ENCODE data around the gene GTSF1L.

Gene GTSF1L

DNA sequence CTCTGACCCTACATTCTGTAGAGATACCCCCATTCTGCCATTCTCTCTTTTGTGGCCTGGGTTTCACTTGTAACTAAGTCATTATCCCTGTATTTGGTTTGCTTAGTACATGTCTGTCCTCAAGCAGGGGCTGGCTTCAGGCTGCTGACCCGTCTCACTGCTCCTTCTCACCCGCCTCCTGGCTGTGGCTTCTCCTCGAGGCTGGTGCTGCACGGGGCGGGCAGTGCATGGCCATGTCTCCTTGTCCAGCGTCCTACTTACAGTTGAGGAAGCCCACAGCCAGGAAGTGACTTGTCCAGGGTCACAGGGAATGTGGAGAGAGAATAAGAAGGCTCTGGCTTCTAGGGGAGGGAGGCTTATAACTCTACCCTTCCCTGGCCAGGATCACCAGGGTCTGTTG lies 11.3 kb downstream of the GTSF1L start:
- FAIRE-seq, result no peak

- no peak for FAIRE-seq
These were observed 11.8 kb downstream of the GTSF1L start for GRCh38 chr20:43715044-43715443.

- FAIRE-seq, result no peak
These were observed 15.6 kb downstream of the GTSF1L start for GRCh38 chr20:43711098-43711654.

DNA sequence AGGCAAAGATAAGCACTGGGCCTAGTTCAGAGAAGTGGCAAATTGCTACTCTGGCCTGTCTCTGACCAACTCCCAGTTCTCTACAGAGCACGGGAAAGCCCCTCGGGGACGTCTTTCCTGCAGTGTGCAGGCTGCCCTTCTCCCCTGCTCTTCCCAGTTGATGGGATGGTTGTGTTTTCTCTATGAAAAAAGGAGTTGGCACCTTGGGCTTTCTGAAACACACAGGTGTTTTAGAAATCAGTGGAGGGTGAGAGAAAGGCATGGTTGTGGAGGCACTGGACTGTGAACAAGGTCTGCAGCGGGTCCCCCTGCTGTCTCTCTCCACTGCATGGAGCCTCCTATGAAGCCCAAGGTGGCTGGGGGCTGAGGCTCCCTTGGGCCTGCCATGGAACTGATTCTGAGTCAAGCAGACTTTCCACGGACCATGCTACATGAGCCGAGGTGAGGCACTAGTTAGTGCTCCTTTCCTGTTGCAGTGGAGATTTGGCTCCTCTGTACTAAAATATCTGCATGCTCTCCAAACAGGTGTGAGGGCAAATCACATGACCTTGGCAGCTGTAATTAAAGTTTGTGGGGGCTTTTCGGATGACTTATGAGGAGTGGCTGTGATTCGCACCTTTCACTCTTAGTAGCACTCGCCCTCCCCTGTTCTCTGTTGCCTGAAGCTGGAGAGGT lies 16.3 kb downstream of the GTSF1L start:
- no peak for FAIRE-seq

GRCh38 chr20:43702502-43702901 lies 24.3 kb downstream of the GTSF1L start:
- no peak for FAIRE-seq

DNA sequence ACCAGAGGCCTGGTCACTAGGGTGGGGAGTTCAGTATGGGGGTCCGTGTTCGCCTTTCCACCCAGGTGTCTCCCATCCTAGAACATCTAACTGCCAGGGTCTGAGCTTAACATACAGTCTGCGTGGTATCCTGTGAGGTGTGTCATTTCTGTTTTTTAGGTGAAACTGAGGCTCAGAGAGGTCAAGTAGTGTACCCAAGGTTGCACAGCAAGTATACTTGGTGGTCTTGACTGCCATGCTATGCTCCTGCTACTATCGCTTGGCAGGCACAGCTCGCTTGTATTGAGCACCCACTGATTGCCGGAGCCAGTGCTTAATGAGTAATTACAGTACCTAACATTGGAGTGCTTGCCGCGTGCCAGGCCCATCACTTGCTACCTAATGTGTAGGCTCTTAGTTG lies 26.2 kb downstream of the GTSF1L start:
- FAIRE-seq, result no peak

- no peak for FAIRE-seq
These were observed 26.7 kb downstream of the GTSF1L start for GRCh38 chr20:43699941-43700565.

- no peak for FAIRE-seq
These were observed 31.2 kb downstream of the GTSF1L start for GRCh38 chr20:43695571-43695970.

DNA sequence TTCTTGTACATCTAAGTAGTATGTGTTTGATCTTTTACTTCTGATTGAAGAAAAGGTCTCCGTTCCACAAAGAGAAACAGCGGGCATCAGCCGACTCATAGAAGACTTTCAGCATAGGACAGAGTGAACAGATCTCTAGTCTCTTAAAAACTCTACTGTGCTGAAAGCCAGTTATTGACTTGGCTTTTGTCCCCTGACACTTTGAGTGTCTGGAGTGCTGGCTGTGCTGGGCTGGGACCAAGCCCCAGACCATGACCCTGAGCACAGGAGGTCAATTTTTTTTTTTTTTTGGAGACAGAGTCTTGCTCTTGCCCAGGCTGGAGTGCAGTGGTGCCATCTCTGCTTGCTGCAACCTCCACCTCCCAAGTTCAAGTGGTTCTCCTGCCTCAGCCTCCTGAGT lies 32.0 kb downstream of the GTSF1L start:
- no peak for FAIRE-seq

DNA sequence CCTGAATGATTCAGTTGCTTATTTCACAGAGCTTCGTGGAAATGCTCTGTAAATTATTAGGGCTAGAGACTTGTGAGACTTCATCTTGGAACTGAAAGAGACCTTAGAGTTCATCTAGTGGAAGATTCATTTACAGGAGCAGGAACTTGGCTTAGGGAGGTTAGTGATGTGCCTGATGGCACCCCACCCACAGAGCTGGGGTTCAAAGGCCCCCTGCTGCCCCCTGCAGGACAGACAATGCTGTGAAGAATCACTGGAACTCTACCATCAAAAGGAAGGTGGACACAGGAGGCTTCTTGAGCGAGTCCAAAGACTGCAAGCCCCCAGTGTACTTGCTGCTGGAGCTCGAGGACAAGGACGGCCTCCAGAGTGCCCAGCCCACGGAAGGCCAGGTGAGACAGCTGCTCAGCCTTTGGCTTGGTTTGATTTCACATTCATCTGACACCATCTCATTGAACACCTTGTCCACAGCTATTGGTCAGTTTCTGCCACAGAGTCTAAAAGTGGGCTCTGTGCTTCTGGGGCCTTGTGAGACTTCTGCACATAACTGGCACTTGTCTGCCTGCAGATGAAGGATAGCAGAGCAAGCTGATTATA lies 34.8 kb downstream of the GTSF1L start:
- no peak for FAIRE-seq

- no peak for FAIRE-seq
These were observed 35.7 kb downstream of the GTSF1L start for GRCh38 chr20:43690943-43691598.

GRCh38 chr20:43689165-43689564 lies 37.6 kb downstream of the GTSF1L start:
- no peak for FAIRE-seq

DNA sequence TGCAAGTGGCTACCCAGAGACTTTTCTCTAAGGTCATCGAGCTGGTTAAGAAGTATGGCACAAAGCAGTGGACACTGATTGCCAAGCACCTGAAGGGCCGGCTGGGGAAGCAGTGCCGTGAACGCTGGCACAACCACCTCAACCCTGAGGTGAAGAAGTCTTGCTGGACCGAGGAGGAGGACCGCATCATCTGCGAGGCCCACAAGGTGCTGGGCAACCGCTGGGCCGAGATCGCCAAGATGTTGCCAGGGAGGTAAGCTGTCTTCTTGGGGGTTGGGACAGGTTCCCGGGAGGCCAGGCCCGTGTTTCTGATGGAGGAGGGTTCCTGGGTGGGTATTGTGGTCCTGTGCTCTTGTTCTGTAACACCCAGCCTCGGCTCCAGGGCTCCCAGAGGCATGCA lies 40.0 kb downstream of the GTSF1L start:
- FAIRE-seq, result no peak

DNA sequence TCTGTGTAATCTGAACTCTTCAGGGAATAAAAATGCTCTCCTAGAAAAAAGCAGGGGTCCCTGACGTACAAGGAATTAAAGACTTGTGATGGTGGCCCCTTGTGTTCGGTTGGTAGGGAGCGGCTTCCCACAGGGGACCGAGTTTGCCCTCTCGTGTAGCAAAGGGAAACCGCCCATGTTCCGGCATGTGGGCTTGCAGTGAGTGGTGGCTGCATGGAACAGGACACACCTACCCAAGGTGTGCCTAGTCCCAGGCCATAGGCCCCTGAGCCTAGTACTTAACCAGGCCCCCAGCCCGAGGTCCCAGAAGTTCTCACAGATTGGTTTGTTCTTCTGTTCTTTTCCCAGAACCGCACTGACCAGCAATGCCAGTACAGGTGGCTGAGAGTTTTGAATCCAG lies 44.4 kb downstream of the GTSF1L start:
- no peak for FAIRE-seq

- no peak for FAIRE-seq
These were observed 44.8 kb downstream of the GTSF1L start for GRCh38 chr20:43681991-43682410.

DNA sequence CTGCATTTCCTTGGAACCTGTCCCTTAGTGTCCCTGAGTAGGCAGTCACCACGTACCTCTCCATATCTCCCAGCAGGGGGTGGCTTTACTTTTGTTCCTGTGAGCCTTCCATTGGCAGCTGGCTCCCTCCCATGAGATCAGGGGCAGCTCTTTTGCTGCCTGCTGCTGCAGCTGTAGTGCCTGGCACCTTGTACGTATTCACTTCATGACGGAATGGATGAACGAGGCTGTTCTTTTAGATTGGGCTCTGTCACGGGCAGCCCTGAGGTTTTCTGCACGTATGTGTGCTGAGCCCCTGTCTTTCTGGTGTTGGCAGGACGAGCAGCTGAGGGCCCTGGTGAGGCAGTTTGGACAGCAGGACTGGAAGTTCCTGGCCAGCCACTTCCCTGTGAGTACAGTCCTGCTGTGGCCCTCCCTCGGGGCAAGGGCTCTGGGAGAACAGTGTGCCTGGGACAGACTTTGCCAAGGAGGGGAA lies 45.3 kb downstream of the GTSF1L start:
- FAIRE-seq, result no peak

DNA sequence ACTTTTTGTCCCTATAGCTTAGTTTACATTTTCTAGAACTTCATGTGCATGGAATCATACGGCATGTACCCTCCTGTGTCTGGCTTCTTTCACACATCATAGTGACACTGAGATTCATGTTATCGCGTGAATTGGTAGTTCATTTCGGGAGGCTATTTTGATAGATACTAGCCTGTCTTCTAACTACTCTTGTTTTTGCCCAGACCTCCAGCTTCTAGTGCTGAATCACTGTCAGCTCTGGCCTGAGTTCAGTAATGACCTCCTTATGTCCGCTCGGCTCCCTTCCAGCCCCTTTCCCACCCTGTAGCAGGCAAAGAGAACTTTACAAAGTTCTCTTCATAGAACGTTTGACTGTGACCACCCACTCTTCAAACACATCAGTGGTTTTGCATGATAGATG lies 45.8 kb downstream of the GTSF1L start:
- no peak for FAIRE-seq

DNA sequence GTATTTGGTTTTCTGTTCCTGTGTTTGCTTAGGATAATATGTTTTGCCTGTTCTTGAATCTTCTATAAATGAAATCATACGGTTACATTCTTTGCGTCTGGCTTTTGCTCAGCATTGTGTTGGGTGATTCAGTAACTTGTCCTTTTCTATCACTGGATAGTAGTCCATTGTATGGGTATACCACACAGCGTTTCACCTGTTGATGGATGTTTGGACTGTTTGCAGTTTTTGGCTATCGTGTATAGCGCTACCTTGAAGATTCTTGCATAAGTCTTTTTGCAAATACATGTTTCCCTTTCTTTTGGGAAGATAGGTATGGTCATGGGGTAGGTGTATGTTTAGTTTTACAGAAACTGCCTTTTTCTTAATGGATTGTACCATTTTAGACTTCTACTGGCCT lies 50.4 kb downstream of the GTSF1L start:
- FAIRE-seq, result no peak
